ENCODE results near the gene KCNJ5.

- TF ChIP-seq CTCF (IDR thresholded peaks at IDR 0.05) (no peak), POLR2A (IDR thresholded peaks at IDR 0.05) (no peak), EP300 (IDR thresholded peaks at IDR 0.05) (no peak)
Observed at GRCh38 chr11:128853559-128853958, 37.6 kb upstream of the KCNJ5 start.

Measured in tibial nerve (tissue), 4 donors.